Neural cell (in vitro differentiated cells): ENCODE data around the gene LRIG1.

Experiments
- EP300 ChIP-seq: fragments of 450-650 bp; conservative IDR thresholded peaks from 2 replicates; pipeline ENCODE4 v1.6.1; 2014; ENCODE audit warnings: antibody characterized with exemption, mild to moderate bottlenecking, moderate library complexity; ENCODE audit not compliant: poor library complexity, severe bottlenecking
- EZH2 ChIP-seq: fragments of 200-600, 300-800 bp; shearing (Covaris generic), sonication (generic); IDR thresholded peaks from 2 replicates; pipeline ENCODE4 v1.6.1; 2014; ENCODE audit warnings: antibody characterized with exemption, low read length, borderline replicate concordance, mild to moderate bottlenecking; ENCODE audit not compliant: insufficient read depth, poor library complexity, severe bottlenecking
- MXI1 ChIP-seq: fragments of 450-650 bp; conservative IDR thresholded peaks from 2 replicates; pipeline ENCODE4 v1.6.1; 2014; ENCODE audit warnings: antibody characterized with exemption, mild to moderate bottlenecking; ENCODE audit not compliant: poor library complexity, severe bottlenecking
- POLR2AphosphoS5 ChIP-seq: IDR thresholded peaks from 2 replicates; pipeline ENCODE4 v1.6.1; 2012
- RAD21 ChIP-seq: fragments of 450-650 bp; conservative IDR thresholded peaks from 2 replicates; pipeline ENCODE4 v1.6.1; 2014; ENCODE audit warnings: antibody characterized with exemption, mild to moderate bottlenecking, moderate library complexity
- SMC3 ChIP-seq: fragments of 450-650 bp; conservative IDR thresholded peaks from 2 replicates; pipeline ENCODE4 v1.6.1; 2014; ENCODE audit warnings: antibody characterized with exemption, mild to moderate bottlenecking, moderate library complexity; ENCODE audit not compliant: poor library complexity
- TAF1 ChIP-seq: IDR thresholded peaks from 2 replicates; pipeline ENCODE4 v1.6.1; 2012; ENCODE audit warnings: low read depth
- TF ChIP-seq, protein P1 (sequence below): fragments of 450-650 bp; IDR thresholded peaks from 2 replicates; pipeline ENCODE4 v1.5.1; 2014; ENCODE audit warnings: antibody characterized with exemption, mild to moderate bottlenecking, moderate library complexity; ENCODE audit not compliant: poor library complexity, severe bottlenecking
- TF ChIP-seq, protein P2 (sequence below): IDR thresholded peaks from 2 replicates; pipeline ENCODE4 v1.6.1; 2012; ENCODE audit warnings: borderline replicate concordance

- TF ChIP-seq, protein P1, sequence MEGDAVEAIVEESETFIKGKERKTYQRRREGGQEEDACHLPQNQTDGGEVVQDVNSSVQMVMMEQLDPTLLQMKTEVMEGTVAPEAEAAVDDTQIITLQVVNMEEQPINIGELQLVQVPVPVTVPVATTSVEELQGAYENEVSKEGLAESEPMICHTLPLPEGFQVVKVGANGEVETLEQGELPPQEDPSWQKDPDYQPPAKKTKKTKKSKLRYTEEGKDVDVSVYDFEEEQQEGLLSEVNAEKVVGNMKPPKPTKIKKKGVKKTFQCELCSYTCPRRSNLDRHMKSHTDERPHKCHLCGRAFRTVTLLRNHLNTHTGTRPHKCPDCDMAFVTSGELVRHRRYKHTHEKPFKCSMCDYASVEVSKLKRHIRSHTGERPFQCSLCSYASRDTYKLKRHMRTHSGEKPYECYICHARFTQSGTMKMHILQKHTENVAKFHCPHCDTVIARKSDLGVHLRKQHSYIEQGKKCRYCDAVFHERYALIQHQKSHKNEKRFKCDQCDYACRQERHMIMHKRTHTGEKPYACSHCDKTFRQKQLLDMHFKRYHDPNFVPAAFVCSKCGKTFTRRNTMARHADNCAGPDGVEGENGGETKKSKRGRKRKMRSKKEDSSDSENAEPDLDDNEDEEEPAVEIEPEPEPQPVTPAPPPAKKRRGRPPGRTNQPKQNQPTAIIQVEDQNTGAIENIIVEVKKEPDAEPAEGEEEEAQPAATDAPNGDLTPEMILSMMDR: no peak
- TF ChIP-seq EZH2: no peak
- TF ChIP-seq POLR2AphosphoS5: no peak
- no peak for TF ChIP-seq SMC3
- TF ChIP-seq EP300: no peak
- TF ChIP-seq MXI1: no peak
- no peak for TF ChIP-seq TAF1
- TF ChIP-seq, protein P2, sequence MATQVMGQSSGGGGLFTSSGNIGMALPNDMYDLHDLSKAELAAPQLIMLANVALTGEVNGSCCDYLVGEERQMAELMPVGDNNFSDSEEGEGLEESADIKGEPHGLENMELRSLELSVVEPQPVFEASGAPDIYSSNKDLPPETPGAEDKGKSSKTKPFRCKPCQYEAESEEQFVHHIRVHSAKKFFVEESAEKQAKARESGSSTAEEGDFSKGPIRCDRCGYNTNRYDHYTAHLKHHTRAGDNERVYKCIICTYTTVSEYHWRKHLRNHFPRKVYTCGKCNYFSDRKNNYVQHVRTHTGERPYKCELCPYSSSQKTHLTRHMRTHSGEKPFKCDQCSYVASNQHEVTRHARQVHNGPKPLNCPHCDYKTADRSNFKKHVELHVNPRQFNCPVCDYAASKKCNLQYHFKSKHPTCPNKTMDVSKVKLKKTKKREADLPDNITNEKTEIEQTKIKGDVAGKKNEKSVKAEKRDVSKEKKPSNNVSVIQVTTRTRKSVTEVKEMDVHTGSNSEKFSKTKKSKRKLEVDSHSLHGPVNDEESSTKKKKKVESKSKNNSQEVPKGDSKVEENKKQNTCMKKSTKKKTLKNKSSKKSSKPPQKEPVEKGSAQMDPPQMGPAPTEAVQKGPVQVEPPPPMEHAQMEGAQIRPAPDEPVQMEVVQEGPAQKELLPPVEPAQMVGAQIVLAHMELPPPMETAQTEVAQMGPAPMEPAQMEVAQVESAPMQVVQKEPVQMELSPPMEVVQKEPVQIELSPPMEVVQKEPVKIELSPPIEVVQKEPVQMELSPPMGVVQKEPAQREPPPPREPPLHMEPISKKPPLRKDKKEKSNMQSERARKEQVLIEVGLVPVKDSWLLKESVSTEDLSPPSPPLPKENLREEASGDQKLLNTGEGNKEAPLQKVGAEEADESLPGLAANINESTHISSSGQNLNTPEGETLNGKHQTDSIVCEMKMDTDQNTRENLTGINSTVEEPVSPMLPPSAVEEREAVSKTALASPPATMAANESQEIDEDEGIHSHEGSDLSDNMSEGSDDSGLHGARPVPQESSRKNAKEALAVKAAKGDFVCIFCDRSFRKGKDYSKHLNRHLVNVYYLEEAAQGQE: no peak
- TF ChIP-seq RAD21: no peak
Observed at GRCh38 chr3:66467996-66468735, 32.7 kb downstream of the LRIG1 start.
